GM21528 (cell line): ENCODE measurements around the gene RAB24.

Experiments used
- ATAC-seq: cut with Tn5 transposase; IDR thresholded peaks from one replicate; pipeline ENCODE4 v1.9.1; 2021; ENCODE audit warnings: mild to moderate bottlenecking, moderate library complexity; ENCODE audit not compliant: unreplicated experiment, low FRiP score

The RAB24 gene

GRCh38 chr5:177333420-177334154 is 30.1 kb upstream of the RAB24 start:
- no peak for ATAC-seq

DNA sequence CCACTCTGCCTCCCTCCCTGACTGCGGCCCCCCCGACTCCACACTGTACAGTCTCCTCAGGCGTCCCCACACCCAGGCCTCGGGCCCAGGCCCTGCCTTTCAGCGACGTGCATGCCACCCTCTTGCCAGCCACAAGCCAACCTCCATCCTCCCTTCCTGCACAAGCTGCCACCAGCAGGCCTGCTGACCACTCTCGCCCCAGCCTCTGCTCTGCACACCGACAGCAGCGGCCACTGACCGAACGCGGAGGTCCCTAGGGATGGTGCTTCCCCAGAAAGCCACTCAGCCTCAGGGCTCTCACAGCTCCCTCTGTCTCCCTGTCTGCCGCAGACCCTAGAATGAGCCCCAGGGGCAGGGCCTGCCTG is 29.4 kb upstream of the RAB24 start:
- no peak for ATAC-seq

DNA sequence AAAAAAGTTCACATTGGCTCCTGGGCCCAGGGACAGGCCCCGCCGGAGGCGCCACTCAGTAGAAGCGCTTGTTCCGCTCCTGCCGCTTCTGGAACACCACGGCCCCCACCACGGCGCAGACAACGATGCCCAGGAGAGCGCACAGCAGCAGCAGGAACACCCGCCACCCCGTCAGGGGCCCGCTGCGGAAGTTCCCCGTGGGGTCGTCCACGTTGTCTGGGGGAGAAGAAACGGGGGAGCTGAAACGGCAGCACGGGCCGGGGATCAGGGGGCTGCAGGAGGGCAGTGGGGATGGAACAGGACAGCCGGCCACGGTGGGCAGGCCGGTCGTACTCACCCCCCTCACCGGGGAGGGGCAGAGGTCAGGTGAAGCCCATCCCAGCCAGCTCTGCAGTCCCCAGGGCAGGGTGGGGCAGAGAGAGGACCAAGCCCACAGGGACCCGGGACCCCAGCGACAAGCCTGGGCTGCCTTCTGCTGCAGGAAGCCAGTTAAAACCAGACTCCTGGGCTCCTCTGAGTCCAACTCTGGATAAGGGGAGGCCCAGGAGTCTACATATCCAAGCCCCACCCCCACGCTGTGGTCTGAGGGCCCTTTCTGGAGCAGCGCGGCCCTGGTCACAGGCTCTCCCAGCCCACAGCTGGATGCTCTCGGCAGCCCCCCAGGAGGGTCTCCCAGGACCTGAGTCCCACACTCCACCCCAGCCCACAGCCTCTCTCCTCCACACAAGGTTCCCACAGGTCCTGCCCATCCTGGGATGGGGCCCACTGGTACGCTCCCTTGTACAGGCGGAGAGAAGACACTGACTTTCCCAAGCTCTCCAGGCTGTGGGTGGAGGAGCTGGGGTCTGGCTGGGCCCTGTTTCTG is 28.7 kb upstream of the RAB24 start:
- no peak for ATAC-seq

DNA sequence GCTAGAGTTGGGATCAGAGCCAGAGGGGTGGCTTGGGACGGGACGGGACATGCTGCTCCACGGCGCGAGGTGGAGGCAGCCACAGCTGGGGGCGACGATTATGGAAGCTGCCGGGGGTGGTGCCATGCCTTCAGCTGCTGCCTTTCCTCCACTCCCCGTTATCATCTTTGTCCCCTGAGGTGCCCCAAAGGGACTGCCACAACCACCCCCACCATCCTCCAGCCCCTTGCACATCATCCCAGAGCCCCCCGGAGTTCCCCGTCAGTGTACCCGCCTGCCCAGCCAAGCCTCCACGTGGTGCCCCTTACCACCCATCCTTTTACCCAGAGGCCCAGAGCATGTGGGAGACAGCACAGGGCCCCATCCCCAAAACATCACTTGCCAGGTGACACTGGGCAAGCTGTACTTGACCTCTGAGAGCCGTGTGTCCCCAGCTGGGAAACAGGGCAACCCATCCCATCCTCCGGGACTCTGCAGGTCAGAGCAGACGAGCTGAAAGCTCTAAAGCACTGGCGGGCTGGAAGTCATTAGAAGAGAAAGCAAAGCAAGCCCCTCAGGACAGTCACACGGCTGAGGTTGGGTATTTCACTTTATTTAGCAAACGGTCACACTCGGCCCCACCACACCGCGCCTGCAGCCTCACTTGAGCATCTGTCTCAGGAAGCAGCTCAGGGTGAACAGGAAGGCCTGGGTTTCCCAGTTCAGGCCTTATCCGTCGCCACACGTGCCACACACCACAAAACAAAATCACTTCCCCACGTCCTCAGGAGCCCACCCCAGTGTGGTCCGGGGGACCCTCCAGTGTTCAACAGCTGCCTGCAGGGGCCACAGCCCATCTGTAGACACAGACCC is 27.7 kb upstream of the RAB24 start:
- ATAC-seq = no peak

- ATAC-seq = no peak
Observed at GRCh38 chr5:177329883-177330282, 26.4 kb upstream of the RAB24 start.

DNA sequence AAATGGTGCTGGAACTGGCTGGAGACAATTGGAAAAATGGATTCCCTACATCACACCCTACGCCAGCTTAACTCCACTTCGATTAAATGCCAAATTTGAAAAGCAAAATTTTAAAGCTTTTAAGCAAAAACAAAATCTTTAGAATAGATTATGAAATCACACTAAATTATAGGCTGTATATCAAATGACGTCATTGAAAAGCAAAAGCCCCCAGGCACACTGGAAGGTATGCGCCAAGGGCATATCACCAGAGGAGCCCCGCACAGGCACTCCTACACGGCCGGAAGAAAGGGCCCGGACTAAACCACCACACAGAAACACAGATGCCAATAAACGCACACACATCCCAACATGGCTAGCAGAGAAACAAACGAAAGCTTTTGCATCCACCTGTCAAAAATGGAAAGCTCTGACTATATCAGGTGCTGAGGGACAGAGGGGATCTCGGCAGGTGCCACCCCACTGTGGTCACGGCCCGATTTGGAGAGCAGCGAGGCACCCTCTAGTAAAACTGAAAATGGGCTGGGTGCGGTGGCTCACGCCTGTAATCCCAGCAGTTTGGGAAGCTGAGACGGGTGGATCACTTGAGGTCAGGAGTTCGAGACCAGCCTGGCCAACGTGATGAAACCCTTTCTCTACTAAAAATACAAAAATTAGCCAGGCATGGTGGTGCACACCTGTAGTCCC is 25.2 kb upstream of the RAB24 start:
- no peak for ATAC-seq

DNA sequence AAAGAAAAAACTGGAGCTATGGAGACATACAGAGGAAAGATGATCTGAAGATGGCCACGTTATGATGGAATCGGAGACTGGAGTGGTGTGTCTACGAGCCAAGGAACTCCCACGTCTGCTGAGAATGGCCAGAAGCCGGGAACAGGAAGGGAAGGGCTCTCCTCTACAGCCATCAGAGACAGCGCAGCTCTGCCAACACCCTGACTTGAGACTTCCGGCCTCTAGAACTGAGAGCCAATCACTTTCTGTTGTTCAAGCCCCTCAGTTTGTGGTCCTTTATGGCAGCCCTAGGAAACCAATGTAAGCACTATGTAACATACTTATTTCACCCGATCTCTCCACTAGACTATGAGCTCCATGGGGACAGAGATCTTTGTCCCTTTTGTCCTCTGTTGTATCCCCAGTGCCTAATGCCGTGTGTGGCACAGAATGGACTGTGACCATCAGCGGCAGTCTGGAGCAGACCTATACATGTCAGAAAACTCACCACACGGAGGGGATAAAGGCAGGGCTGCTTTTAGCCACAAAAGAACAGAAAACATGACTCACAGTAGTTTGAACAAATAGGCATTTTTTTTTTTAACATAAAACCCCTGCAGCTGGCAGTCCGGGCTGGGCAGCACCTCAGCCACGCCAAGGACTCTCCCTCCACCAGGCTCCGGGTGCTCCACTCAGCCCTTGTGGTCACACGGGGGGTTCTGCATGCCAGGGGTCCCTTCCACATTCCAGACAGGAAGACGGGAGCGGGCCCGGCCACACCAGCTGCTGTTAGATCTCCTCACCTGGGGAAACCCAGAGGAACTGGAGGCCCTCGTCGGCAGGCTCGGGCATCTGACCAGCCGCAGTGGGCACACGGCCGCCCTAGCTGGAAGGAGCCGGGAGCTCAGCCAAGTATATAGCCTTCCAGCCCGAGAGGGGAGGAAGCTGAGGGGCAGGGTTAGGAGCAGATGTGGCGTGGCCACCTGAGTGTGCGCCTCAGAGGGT is 24.3 kb upstream of the RAB24 start:
- ATAC-seq = no peak

- ATAC-seq = no peak
Observed at GRCh38 chr5:177325868-177326381, 22.4 kb upstream of the RAB24 start.

DNA sequence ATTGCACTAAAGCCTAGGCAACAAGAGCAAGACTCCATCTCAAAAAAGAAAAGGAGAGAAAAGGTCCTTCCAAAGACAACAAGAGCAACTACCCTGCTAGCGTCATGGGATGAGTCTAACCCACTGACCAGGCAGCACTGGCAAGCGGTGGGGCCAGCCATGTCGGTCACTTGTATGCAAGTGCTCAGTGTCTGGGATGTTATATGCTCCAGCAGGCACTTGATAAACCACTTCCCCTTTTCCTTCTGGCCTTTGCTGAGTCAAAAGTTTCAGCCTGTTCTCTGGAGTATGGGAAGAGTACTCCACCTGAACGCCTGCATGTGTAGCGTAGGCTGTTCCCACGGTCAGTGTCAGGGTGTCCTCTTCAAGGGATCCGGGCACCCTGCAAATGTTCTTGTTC is 17.4 kb upstream of the RAB24 start:
- ATAC-seq = no peak

DNA sequence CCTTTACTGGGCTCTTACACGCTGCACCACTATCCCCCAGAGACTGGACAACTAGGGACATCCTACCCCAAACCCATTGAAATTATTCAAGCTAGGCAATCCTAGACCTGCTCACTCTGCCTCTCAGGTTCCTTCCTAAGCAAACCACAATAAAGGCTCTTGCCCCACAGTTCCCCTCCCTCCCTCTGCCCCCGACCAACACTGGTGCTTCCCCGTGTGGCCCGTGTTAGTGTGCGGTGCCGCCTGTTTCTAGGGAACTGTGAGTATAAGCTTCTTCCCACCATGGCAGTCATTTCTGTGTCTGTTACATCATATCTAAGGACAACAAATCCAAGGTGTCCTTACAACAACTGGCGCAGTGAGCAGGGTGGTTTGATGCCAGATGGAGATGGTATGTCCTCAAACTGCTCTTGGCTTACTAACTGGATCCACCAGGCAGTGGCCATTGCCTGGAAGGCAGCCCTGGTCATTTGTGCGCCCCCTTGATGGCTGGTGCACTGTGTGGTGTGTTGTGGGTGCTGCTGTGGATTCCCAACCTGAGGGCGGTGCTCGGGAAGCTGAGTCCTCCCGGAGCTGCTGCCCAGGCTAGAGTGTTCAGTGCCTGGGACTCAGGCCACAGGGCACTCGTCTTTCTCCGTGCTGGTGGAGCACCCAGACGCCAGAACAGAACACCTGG is 16.5 kb upstream of the RAB24 start:
- ATAC-seq = no peak

DNA sequence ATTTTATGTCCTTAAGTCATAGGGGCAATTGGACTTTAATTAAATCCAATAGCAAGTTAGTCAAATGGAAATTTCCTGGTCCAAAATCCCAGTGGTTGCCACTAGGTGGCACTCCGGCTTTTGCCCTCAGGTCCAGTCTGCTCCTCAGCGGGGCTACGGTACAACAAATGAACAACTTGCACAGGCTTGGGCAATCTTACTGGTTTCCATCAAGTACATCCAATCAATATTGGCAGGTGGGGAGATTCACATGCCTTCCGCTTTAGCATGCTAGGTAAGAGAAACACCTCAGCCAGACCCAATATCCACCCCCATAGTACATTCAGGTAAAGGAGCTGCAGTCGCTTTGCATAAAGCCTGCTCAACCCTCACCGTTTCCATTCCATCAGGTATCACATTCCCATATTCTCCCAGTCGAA is 14.4 kb upstream of the RAB24 start:
- ATAC-seq = no peak

DNA sequence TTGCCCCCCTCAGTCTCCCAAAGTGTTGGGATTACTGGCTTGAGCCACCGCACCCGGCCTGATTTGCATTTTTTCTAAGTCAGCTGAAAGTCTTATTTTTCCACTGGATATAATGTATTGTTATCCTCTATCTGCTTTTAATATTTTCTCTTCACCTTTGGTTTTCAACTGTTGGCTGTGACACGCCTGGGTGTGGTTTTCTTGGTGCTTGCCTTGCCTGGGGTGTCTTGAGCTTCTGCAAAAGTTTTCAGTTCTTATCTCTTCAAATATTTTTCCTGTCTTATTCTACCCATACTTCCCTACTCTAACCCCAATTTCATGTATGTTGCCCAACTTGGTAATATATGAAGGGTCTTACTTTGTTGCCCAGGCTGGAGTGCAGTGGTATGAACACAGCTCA is 12.5 kb upstream of the RAB24 start:
- ATAC-seq = no peak

GRCh38 chr5:177315411-177315810 is 11.9 kb upstream of the RAB24 start:
- ATAC-seq = no peak

DNA sequence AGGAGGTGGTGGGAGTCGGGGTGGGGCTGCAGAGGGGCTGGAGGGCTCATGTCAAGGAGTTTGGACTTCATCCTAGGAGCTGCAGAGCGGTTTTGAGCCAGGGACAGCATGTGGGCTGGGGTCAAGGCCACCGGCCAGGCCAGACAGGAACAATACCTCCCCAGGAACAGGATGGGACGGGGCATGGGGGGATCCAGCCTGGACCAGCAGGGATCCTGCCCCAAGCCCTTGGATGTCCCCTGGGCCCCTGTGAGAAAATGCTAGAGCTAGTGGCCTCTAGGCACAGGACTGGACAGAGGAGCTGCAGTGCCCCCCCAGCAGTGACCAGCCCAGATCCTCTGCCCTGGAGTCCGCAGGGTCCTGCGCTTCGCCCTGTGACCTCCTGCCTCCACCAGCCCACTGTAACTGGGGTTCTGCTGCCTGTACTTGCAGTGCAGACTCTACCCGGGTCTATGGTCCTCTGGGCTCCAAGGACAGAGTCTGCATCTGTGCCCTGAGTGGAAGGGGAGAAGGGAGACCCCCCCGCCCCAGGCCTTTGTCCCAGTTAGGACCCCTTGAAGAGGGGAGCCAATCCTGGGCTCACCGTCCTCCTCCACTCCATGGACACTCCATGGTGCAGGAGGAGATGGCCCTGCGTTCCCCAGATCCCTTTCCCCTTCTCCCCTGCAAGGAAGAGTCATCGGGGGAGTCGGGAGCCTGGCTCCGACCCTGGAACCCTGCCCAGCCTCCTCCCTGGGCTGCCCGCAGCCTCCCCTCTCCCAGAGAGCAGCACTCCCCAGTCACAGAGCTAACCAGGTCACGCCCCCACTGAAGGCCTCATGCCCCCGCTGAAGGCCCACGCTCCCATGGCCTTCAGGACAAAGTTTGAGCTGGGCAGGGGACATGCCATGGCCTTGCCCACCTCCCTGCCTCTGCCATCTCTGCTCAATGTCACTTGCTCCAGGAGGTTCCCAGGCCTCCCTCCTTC is 11.1 kb upstream of the RAB24 start:
- no peak for ATAC-seq

DNA sequence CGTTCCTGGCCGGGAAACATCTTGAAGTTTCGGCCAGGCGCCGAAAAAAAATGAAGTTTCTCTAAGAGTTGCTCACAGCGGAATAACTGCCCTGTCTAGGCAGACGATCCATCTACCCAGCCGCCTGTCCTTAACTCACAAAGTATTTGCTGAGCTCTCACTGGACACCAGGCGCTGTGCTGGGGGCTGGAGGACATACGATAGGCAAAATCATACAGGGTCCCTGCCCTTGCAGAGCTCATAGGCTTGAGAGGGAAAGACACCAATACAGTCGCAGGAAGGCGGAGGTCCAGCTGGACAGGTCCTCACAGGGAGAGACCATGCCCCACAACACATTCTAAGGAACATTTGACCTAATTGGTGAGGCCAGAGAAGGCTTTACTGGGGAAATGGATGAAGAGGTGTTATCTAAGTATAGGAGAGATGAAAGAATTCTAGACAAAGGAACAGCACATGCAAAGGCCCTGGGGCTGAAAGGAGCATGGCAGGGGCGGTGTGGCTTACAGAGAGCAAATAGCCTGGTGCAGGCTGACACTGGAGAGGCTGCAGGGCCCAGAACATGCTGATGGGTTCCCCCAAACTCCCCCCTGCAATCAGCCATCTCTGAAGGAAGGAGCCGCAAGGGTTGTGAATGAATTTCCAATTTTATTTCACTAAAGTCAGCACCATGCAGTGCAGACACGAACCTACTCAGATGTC is 10.2 kb upstream of the RAB24 start:
- ATAC-seq = no peak

GRCh38 chr5:177312649-177313181 is 9.2 kb upstream of the RAB24 start:
- peak; percentile 26 for ATAC-seq
